Gastroesophageal sphincter (tissue), 3 donors: ENCODE results near the gene RDH16.

ENCODE experiments used
- CTCF ChIP-seq, 4 experiments: fragments of 200-600 bp in 2 of 4; fragments of 450-650 bp in 2 of 4; sonication (generic) in 1 of 4; IDR thresholded peaks; one replicate each; pipeline ENCODE4 v1.5.1; 2017 to 2019; ENCODE audit warnings: antibody characterized with exemption in 4 of 4, mild to moderate bottlenecking in 2 of 4, moderate library complexity in 2 of 4
- EP300 ChIP-seq: sonication (generic); formaldehyde crosslinking; IDR thresholded peaks from one replicate; pipeline ENCODE4 v1.6.1; 2017; ENCODE audit warnings: antibody characterized with exemption, mild to moderate bottlenecking
- POLR2A ChIP-seq, 2 donors: fragments of 450-650 bp; IDR thresholded peaks; one replicate each; pipeline ENCODE4 v1.6.1; 2017; ENCODE audit warnings: antibody characterized with exemption in 2 of 2, mild to moderate bottlenecking in 2 of 2, moderate library complexity in 1 of 2
- POLR2AphosphoS5 ChIP-seq: sonication (generic); formaldehyde crosslinking; IDR thresholded peaks from one replicate; pipeline ENCODE4 v1.6.1; 2017; ENCODE audit warnings: antibody characterized with exemption

DNA sequence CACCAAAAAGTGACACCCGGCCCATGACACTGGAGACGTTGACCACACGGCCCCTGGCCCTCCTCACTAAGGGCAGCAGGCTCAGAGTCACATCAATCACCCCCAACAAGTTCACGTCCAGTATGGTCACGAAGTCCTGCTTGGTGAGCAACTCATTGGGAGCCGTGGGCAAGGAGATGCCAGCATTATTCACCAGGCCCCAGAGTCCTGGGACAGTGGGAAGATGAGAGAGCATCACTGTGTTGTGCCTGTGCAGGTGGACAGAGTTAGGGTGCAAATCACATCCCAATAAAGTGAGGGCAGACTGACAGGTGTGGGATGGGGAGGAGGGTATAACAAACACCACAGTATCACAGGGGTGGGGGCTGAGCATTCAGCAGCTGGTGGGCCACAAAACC, 2.5 kb downstream of the RDH16 start:
- no peak for TF ChIP-seq CTCF (IDR thresholded peaks at IDR 0.05)
- no peak for TF ChIP-seq POLR2A (IDR thresholded peaks at IDR 0.05)
- TF ChIP-seq POLR2AphosphoS5 = no peak
- no peak for TF ChIP-seq EP300
